GM23338 (cell line): ENCODE results near the gene CBFA2T2. TPM values are rescaled to one million over a fixed set of nuclear protein-coding genes. Genes with fewer than 3 reads are reported as not detected.

Source experiments
- EZH2 ChIP-seq: fragments of 200-600 bp; sonication (generic); IDR thresholded peaks from one replicate; pipeline ENCODE4 v1.8.0; 2017; ENCODE audit warnings: antibody characterized with exemption, mild to moderate bottlenecking, low read depth; ENCODE audit not compliant: unreplicated experiment
- EZH2phosphoT487 ChIP-seq: fragments of 200-600 bp; sonication (generic); IDR thresholded peaks from one replicate; pipeline ENCODE4 v1.8.1; 2018; ENCODE audit warnings: antibody characterized with exemption; ENCODE audit not compliant: unreplicated experiment
- JUNB ChIP-seq: IDR thresholded peaks from one replicate; pipeline ENCODE4 v1.6.1; 2016; ENCODE audit warnings: antibody characterized with exemption; ENCODE audit not compliant: unreplicated experiment
- NANOG ChIP-seq: IDR thresholded peaks from 2 replicates; pipeline ENCODE4 v1.6.1; 2016; ENCODE audit warnings: antibody characterized with exemption, borderline replicate concordance
- POLR2AphosphoS5 ChIP-seq: IDR thresholded peaks from 2 replicates; pipeline ENCODE4 v1.6.1; 2016; ENCODE audit warnings: antibody characterized with exemption, low read depth
- STAT1 ChIP-seq: IDR thresholded peaks from one replicate; pipeline ENCODE4 v1.6.1; 2016; ENCODE audit warnings: antibody characterized with exemption; ENCODE audit not compliant: unreplicated experiment
- ZNF114 ChIP-seq: fragments of 250-450 bp; sonication (Bioruptor Pico); IDR thresholded peaks from 2 replicates; pipeline ENCODE4 v1.5.0; 2020; ENCODE audit warnings: mild to moderate bottlenecking, moderate library complexity
- polyA plus RNA-seq: library from polyadenylated mRNA; unstranded; fragments of >200 nt; fragmentation: Nextera tagmentation; extraction: Ambion mirVana; gene quantifications from 2 replicates; pipeline ENCODE4 v1.2.1, GENCODE V29; 2016
- total RNA-seq: library from RNA; depleted of rRNA; stranded (reverse); fragments of >200 nt; shearing (Covaris generic); gene quantifications from 2 replicates; pipeline ENCODE4 v1.2.3, GENCODE V29; 2014
- TF ChIP-seq, protein P1 (sequence below): fragments of 250-450 bp; sonication (Bioruptor Pico); IDR thresholded peaks from 2 replicates; pipeline ENCODE4 v1.5.0; 2020; ENCODE audit warnings: mild to moderate bottlenecking, moderate library complexity
- TF ChIP-seq, protein P2 (sequence below), 2 experiments: fragments of 200-600 bp in 1 of 2; sonication (generic) in 1 of 2; conservative IDR thresholded peaks; 2 replicates each; pipeline versions ENCODE4 v1.5.1 to v1.6.1; 2016 to 2017; ENCODE audit warnings: antibody characterized with exemption in 2 of 2, low read depth in 2 of 2, mild to moderate bottlenecking in 2 of 2, moderate library complexity in 1 of 2
- TF ChIP-seq, protein P3 (sequence below): IDR thresholded peaks from 2 replicates; pipeline ENCODE4 v1.6.1; 2016; ENCODE audit warnings: antibody characterized with exemption

CBFA2T2 gene
- total and polyA plus RNA-seq, 2 experiments from 2014 or later = 12.7 to 15.8 TPM

DNA sequence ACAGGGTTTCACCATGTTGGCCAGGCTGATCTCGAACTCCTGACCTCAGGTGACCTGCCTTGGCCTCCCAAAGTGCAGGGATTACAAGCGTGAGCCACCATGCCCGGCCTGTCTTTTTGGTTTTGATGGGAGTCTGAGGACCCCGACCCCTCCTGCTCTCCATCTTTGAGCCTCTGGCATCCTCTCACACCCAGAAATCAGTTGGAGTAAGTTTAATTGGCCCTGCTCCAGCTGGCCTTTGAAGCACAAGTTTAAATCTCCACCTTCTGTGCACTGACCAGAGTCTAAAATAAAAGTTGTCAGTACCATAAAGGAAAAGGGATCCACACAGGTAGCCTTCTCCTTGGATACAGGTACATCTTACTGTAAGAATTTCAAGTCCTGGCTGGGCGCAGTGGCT lies 156.3 kb downstream of the CBFA2T2 start (continued):
- TF ChIP-seq, protein P1, sequence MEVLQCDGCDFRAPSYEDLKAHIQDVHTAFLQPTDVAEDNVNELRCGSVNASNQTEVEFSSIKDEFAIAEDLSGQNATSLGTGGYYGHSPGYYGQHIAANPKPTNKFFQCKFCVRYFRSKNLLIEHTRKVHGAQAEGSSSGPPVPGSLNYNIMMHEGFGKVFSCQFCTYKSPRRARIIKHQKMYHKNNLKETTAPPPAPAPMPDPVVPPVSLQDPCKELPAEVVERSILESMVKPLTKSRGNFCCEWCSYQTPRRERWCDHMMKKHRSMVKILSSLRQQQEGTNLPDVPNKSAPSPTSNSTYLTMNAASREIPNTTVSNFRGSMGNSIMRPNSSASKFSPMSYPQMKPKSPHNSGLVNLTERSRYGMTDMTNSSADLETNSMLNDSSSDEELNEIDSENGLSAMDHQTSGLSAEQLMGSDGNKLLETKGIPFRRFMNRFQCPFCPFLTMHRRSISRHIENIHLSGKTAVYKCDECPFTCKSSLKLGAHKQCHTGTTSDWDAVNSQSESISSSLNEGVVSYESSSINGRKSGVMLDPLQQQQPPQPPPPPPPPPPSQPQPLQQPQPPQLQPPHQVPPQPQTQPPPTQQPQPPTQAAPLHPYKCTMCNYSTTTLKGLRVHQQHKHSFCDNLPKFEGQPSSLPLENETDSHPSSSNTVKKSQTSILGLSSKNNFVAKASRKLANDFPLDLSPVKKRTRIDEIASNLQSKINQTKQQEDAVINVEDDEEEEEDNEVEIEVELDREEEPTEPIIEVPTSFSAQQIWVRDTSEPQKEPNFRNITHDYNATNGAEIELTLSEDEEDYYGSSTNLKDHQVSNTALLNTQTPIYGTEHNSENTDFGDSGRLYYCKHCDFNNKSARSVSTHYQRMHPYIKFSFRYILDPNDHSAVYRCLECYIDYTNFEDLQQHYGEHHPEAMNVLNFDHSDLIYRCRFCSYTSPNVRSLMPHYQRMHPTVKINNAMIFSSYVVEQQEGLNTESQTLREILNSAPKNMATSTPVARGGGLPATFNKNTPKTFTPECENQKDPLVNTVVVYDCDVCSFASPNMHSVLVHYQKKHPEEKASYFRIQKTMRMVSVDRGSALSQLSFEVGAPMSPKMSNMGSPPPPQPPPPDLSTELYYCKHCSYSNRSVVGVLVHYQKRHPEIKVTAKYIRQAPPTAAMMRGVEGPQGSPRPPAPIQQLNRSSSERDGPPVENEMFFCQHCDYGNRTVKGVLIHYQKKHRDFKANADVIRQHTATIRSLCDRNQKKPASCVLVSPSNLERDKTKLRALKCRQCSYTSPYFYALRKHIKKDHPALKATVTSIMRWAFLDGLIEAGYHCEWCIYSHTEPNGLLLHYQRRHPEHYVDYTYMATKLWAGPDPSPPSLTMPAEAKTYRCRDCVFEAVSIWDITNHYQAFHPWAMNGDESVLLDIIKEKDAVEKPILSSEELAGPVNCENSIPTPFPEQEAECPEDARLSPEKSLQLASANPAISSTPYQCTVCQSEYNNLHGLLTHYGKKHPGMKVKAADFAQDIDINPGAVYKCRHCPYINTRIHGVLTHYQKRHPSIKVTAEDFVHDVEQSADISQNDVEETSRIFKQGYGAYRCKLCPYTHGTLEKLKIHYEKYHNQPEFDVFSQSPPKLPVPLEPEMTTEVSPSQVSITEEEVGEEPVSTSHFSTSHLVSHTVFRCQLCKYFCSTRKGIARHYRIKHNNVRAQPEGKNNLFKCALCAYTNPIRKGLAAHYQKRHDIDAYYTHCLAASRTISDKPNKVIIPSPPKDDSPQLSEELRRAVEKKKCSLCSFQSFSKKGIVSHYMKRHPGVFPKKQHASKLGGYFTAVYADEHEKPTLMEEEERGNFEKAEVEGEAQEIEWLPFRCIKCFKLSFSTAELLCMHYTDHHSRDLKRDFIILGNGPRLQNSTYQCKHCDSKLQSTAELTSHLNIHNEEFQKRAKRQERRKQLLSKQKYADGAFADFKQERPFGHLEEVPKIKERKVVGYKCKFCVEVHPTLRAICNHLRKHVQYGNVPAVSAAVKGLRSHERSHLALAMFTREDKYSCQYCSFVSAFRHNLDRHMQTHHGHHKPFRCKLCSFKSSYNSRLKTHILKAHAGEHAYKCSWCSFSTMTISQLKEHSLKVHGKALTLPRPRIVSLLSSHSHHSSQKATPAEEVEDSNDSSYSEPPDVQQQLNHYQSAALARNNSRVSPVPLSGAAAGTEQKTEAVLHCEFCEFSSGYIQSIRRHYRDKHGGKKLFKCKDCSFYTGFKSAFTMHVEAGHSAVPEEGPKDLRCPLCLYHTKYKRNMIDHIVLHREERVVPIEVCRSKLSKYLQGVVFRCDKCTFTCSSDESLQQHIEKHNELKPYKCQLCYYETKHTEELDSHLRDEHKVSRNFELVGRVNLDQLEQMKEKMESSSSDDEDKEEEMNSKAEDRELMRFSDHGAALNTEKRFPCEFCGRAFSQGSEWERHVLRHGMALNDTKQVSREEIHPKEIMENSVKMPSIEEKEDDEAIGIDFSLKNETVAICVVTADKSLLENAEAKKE (CRISPR knock-in tag) = no peak
- TF ChIP-seq STAT1 (no peak), EZH2 (no peak), NANOG (no peak), JUNB (no peak), ZNF114 (CRISPR knock-in tag) (no peak), EZH2phosphoT487 (no peak), POLR2AphosphoS5 (no peak)
- TF ChIP-seq, protein P2, sequence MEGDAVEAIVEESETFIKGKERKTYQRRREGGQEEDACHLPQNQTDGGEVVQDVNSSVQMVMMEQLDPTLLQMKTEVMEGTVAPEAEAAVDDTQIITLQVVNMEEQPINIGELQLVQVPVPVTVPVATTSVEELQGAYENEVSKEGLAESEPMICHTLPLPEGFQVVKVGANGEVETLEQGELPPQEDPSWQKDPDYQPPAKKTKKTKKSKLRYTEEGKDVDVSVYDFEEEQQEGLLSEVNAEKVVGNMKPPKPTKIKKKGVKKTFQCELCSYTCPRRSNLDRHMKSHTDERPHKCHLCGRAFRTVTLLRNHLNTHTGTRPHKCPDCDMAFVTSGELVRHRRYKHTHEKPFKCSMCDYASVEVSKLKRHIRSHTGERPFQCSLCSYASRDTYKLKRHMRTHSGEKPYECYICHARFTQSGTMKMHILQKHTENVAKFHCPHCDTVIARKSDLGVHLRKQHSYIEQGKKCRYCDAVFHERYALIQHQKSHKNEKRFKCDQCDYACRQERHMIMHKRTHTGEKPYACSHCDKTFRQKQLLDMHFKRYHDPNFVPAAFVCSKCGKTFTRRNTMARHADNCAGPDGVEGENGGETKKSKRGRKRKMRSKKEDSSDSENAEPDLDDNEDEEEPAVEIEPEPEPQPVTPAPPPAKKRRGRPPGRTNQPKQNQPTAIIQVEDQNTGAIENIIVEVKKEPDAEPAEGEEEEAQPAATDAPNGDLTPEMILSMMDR (conservative IDR thresholded peaks at IDR 0.05; ENCODE audit: low read depth in 2 of 2) = no peak
- TF ChIP-seq, protein P3, sequence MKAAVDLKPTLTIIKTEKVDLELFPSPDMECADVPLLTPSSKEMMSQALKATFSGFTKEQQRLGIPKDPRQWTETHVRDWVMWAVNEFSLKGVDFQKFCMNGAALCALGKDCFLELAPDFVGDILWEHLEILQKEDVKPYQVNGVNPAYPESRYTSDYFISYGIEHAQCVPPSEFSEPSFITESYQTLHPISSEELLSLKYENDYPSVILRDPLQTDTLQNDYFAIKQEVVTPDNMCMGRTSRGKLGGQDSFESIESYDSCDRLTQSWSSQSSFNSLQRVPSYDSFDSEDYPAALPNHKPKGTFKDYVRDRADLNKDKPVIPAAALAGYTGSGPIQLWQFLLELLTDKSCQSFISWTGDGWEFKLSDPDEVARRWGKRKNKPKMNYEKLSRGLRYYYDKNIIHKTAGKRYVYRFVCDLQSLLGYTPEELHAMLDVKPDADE = no peak
